Right cardiac atrium (tissue), 5 donors: Measurements from ENCODE around the gene EFCAB6. TPM values are rescaled to one million over a fixed set of nuclear protein-coding genes. Genes with fewer than 3 reads are reported as not detected.
A peak's percentile ranks its signal among the peaks of the same experiment; 100 is the strongest.

Experiments
- ATAC-seq, 2 donors: fragments of 200-7000 bp; cut with Tn5 transposase; one replicate each; pipeline versions ENCODE4 v1.8.0 to v1.9.1; 2020; ENCODE audit warnings: moderate library complexity in 2 of 2, mild to moderate bottlenecking in 1 of 2
- DNase-seq, 3 donors: peaks; one replicate each; pipeline ENCODE4 v3.0.0-alpha.2; 2020
- H3K27ac ChIP-seq: one replicate; pipeline ENCODE4 v1.5.1; 2013; ENCODE audit warnings: mild to moderate bottlenecking, low read length, control low read depth, moderate library complexity
- H3K27me3 ChIP-seq: one replicate; pipeline ENCODE4 v1.6.1; 2013; ENCODE audit not compliant: control insufficient read depth, insufficient read depth
- H3K4me1 ChIP-seq: one replicate; pipeline ENCODE4 v1.6.1; 2013; ENCODE audit warnings: low read length; ENCODE audit not compliant: control insufficient read depth, insufficient read depth
- H3K4me3 ChIP-seq: one replicate; pipeline ENCODE4 v1.5.1; 2013; ENCODE audit warnings: low read length, control low read depth
- H3K9me3 ChIP-seq: one replicate; pipeline ENCODE4 v1.6.1; 2013; ENCODE audit warnings: low read length; ENCODE audit not compliant: control insufficient read depth
- WGBS: extraction: QIAGEN DNeasy Blood & Tissue Kit; methylation state at CpG from one replicate; pipeline ENCODE4 v1.1.7; 2013; 5-methylcytosine and 5-hydroxymethylcytosine counted together
- intact Hi-C, 4 donors: fragments of 100-400 bp; cut with DNase I; formaldehyde crosslinking; loops; one replicate each; pipeline versions ENCODE4 v1.11.0 to v1.14.0; 2022 to 2023
- polyA plus RNA-seq: library from polyadenylated mRNA; stranded (reverse); fragments of 200-250 nt; gene quantifications from one replicate; pipeline ENCODE4 v1.2.3, GENCODE V29; 2013
- total RNA-seq, 4 donors: library from RNA; stranded (reverse); fragmentation: NEBNext Ultra II Directional; extraction: Animal tissue kit (Norgen Biotek cat#: 25700); gene quantifications; one replicate each; pipeline ENCODE4 v1.2.1, GENCODE V29; 2021
- donor health status: healthy with polysubstance abuse.
- donor health status: DM: no; HTN: yes; CAD: no.
- donor health status: DM: no; HTN: no; CAD: no.
- donor health status: DM: no; HTN: yes; CAD: no; lungs with severe emphysema.
- donor health status: DM: yes; HTN: yes; CAD: no.

Gene EFCAB6
- total and polyA plus RNA-seq, 5 donors = 0.70 to 3.4 (median 1.8) TPM

- intact Hi-C loops = no loop called here
- WGBS = 28% methylated on average over 19 of the region's 19 CpGs
- H3K4me1 ChIP-seq = peaks cover 3% of the 10 kb centered on the region
- no peaks in the 10 kb centered on the region for H3K27me3 ChIP-seq
- H3K27ac ChIP-seq = no peak overlapping the region
- no peak overlapping the region for H3K4me3 ChIP-seq
- no peaks in the 10 kb centered on the region for H3K9me3 ChIP-seq
- DNase-seq (peak in 2 of 3 donors; percentile 51 to 69), ATAC-seq (peak; percentile 48 to 80)
Observed at GRCh38 chr22:43740587-43741270, 71.4 kb downstream of the EFCAB6 start.

GRCh38 chr22:43739851-43740379, 72.2 kb downstream of the EFCAB6 start:
- Histone ChIP-seq H3K27ac (no peak overlapping the region), H3K4me3 (no peak overlapping the region), H3K4me1 (peaks cover 3% of the 10 kb centered on the region), H3K27me3 (no peaks in the 10 kb centered on the region), H3K9me3 (no peaks in the 10 kb centered on the region)
- ATAC-seq (peak; percentile 34 to 39), DNase-seq (peak; percentile 37 to 74 (median 67))
- intact Hi-C loops = no loop called here
- WGBS = 65% methylated on average over 11 of the region's 11 CpGs

- intact Hi-C loops = no loop called here
- 97% methylated on average over 4 of the region's 4 CpGs for WGBS
- ATAC-seq = no peak
- Histone ChIP-seq H3K9me3 (no peaks in the 10 kb centered on the region), H3K4me1 (peaks cover 3% of the 10 kb centered on the region), H3K4me3 (no peak overlapping the region), H3K27me3 (no peaks in the 10 kb centered on the region), H3K27ac (no peak overlapping the region)
- no peak for DNase-seq
Observed at GRCh38 chr22:43737150-43737828, 74.8 kb downstream of the EFCAB6 start.

- ATAC-seq (no peak), DNase-seq (no peak)
- Histone ChIP-seq H3K9me3 (no peaks in the 10 kb centered on the region), H3K4me3 (no peak overlapping the region), H3K4me1 (peaks cover 3% of the 10 kb centered on the region), H3K27ac (no peak overlapping the region), H3K27me3 (no peaks in the 10 kb centered on the region)
- 91% methylated on average over 7 of the region's 7 CpGs for whole genome bisulfite sequencing
- intact Hi-C loops = no loop called here
Observed at GRCh38 chr22:43736651-43737050, 75.5 kb downstream of the EFCAB6 start.

- 60% methylated on average over 9 of the region's 9 CpGs for WGBS
Observed at GRCh38 chr22:43734370-43735150, 77.5 kb downstream of the EFCAB6 start.

DNA sequence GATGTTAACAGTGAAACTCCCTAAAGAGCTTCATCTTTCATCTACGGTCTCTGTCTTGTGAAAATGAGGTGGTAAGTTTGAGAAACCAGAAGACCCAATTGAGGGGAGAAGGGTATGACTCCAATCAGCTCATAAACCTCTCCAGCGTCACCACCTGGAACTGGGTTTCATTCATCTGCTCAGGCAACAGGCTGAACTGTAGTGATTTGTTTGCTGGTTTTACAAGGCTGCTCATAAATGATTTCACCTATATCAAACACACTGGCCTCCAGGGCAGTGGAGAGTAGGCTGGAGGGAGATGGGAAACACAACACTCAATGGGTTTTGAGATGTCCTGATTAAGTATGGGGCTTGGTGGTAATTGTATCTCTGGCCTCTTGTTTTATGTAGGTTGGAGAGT, 79.0 kb downstream of the EFCAB6 start:
- H3K4me3 ChIP-seq = no peak overlapping the region
- H3K27me3 ChIP-seq = no peaks in the 10 kb centered on the region
- 94% methylated on average over 2 of the region's 2 CpGs for WGBS
- no peak for DNase-seq
- ATAC-seq = no peak
- no peaks in the 10 kb centered on the region for H3K4me1 ChIP-seq
- intact Hi-C loops = no loop called here
- no peaks in the 10 kb centered on the region for H3K9me3 ChIP-seq
- no peak overlapping the region for H3K27ac ChIP-seq

More at GRCh38 chr22:43734370-43735150, 77.5 kb downstream of the EFCAB6 start:
- Histone ChIP-seq H3K27ac (no peak overlapping the region), H3K9me3 (no peaks in the 10 kb centered on the region), H3K4me1 (no peaks in the 10 kb centered on the region), H3K27me3 (no peaks in the 10 kb centered on the region), H3K4me3 (no peak overlapping the region)
- DNase-seq = no peak
- intact Hi-C loops = no loop called here
- ATAC-seq = no peak

DNA sequence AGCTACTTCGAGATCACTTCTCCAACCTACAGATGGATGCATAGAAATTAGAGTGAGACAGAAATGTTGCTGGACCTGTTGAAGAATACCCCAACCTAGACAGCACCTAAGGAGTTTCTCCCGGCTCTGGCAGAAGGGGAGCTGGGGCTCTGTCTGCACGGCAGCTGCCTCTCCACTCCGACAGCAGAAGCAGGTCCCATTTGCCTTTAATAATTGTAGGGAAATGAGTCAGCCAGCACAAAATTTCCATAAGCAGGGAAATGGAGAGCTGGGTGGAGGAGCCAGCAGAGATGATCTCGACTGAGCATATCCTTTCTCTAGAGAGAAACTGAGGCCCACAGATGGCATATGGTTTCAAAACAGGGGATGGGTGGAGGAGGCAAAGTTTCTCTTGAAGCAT, 80.1 kb downstream of the EFCAB6 start:
- 62% methylated on average over 5 of the region's 5 CpGs for WGBS
- Histone ChIP-seq H3K9me3 (no peaks in the 10 kb centered on the region), H3K27ac (no peak overlapping the region), H3K4me3 (no peak overlapping the region), H3K4me1 (no peaks in the 10 kb centered on the region), H3K27me3 (no peaks in the 10 kb centered on the region)
- intact Hi-C loops = no loop called here
- ATAC-seq (no peak), DNase-seq (no peak)

DNA sequence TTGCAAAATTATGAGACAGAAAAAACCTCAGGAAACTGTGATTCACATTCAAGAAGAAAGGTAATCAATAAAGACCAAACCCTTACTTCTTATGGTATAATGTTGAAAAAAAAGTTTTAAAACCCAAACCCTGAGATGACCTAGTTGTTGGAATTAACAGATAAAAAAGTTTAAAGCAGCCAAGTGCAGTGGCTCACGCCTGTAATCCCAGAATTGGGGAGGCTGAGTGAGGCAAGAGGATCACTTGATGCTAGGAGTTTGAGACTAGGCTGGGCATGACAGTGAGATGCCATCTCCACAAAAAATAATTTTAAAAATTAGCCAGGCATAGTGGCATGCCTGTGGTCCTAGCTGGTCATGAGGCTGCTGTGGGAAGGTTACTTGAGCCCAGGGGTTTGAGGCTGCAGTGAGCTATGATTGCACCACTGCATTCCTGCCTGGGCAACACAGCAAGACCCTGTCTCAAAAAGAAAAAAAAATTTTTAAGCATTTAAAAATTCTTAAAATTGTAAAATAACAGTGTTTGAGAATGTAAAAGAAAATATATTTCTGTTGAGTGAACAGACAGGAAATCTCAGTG, 85.1 kb downstream of the EFCAB6 start:
- Histone ChIP-seq H3K4me3 (no peak overlapping the region), H3K27ac (no peak overlapping the region), H3K27me3 (no peaks in the 10 kb centered on the region), H3K4me1 (peaks cover 2% of the 10 kb centered on the region), H3K9me3 (no peaks in the 10 kb centered on the region)
- 57% methylated on average over 1 of the region's 1 CpG for WGBS
- peak in 1 of 2 donors; percentile 58 for ATAC-seq
- intact Hi-C loops = no loop called here
- DNase-seq = no peak

GRCh38 chr22:43726322-43726721, 85.8 kb downstream of the EFCAB6 start:
- peak; percentile 72 to 90 for ATAC-seq
- intact Hi-C loops = no loop called here
- Histone ChIP-seq H3K4me1 (peaks cover 2% of the 10 kb centered on the region), H3K4me3 (no peak overlapping the region), H3K27me3 (no peaks in the 10 kb centered on the region), H3K27ac (peak overlapping the region; percentile 37), H3K9me3 (no peaks in the 10 kb centered on the region)
- peak; percentile 44 to 75 (median 58) for DNase-seq

- WGBS = 53% methylated on average over 3 of the region's 3 CpGs
- Histone ChIP-seq H3K4me3 (no peak overlapping the region), H3K9me3 (no peaks in the 10 kb centered on the region), H3K27ac (no peak overlapping the region), H3K4me1 (peaks cover 2% of the 10 kb centered on the region), H3K27me3 (no peaks in the 10 kb centered on the region)
- intact Hi-C loops = no loop called here
- no peak for DNase-seq
- ATAC-seq = no peak
Observed at GRCh38 chr22:43723816-43724215, 88.3 kb downstream of the EFCAB6 start.
